SK-N-SH (cell line): Measurements from ENCODE around the gene GANC. TPM values are rescaled to one million over a fixed set of nuclear protein-coding genes. Genes with fewer than 3 reads are reported as not detected.

ENCODE experiments used
- CTCF ChIA-PET: fragments of 300-600, 350-600 bp; formaldehyde crosslinking; extraction: SDS; loops from one replicate; lab custom pipeline; 2021; lab: Yijun Ruan, JAX
- POLR2A ChIA-PET: fragments of 350-600 bp; sonication (Branson Sonifier 250); formaldehyde crosslinking; extraction: SDS; loops from one replicate; lab custom pipeline; 2020; ENCODE audit warnings: antibody characterized with exemption, inconsistent platforms; lab: Yijun Ruan, JAX
- DNase-seq: peaks from one replicate; pipeline ENCODE4 v3.0.0; 2012
- H2AFZ ChIP-seq: fragments of 200-600 bp; sonication (generic); 2 replicates; pipeline ENCODE4 v1.8.1; 2016; ENCODE audit warnings: antibody characterized with exemption, mild to moderate bottlenecking, low read depth
- H3F3A ChIP-seq: fragments of 200-600 bp; sonication (generic); replicated peaks from 2 replicates; pipeline ENCODE3; 2016; ENCODE audit warnings: antibody characterized with exemption, mild to moderate bottlenecking; ENCODE audit not compliant: insufficient read depth
- H3K27ac ChIP-seq, 2 experiments: fragments of 200-500 bp in 1 of 2; fragments of 200-600 bp in 1 of 2; sonication (Bioruptor generic) in 1 of 2; sonication (generic), shearing (Covaris generic) in 1 of 2; 2 replicates each; pipeline versions ENCODE4 v1.5.1 to v1.6.1; 2014 to 2016; ENCODE audit warnings: low read depth in 2 of 2, inconsistent platforms in 1 of 2, low read length in 1 of 2, mild to moderate bottlenecking in 1 of 2, mixed read lengths in 1 of 2
- H3K27me3 ChIP-seq: fragments of 200-600 bp; sonication (generic), shearing (Covaris generic); 2 replicates; pipeline ENCODE4 v1.6.1; 2016; ENCODE audit warnings: mixed run types; ENCODE audit not compliant: insufficient read depth
- H3K36me3 ChIP-seq, 2 experiments: fragments of 200-500 bp in 1 of 2; fragments of 200-600 bp in 1 of 2; sonication (Bioruptor generic) in 1 of 2; sonication (generic) in 1 of 2; replicated peaks in 1 of 2; 2 replicates each; pipeline versions ENCODE3 to v1.5.1; 2014 to 2016; ENCODE audit warnings: low read length in 1 of 2, mild to moderate bottlenecking in 1 of 2; ENCODE audit not compliant: insufficient read depth in 2 of 2, control insufficient read depth in 1 of 2
- H3K4me1 ChIP-seq, 2 experiments: fragments of 200-500 bp in 1 of 2; fragments of 200-600 bp in 1 of 2; sonication (Bioruptor generic) in 1 of 2; sonication (generic), shearing (Covaris generic) in 1 of 2; 2 replicates each; pipeline versions ENCODE4 v1.5.1 to v1.6.1; 2014 to 2016; ENCODE audit warnings: low read depth in 1 of 2, low read length in 1 of 2, mixed run types in 1 of 2; ENCODE audit not compliant: insufficient read depth in 2 of 2, control insufficient read depth in 1 of 2
- H3K4me2 ChIP-seq: fragments of 200-600 bp; sonication (generic), shearing (Covaris generic); 2 replicates; pipeline ENCODE4 v1.6.1; 2017; ENCODE audit warnings: mixed run types
- H3K4me3 ChIP-seq, 2 experiments: fragments of 200-500 bp in 1 of 2; fragments of 200-600 bp in 1 of 2; sonication (Bioruptor generic) in 1 of 2; sonication (generic), shearing (Covaris generic) in 1 of 2; 2 replicates each; pipeline versions ENCODE4 v1.5.1 to v1.8.1; 2014 to 2016; ENCODE audit warnings: low read depth in 2 of 2, inconsistent platforms in 1 of 2, low read length in 1 of 2, mild to moderate bottlenecking in 1 of 2, mixed read lengths in 1 of 2, moderate library complexity in 1 of 2
- H3K79me2 ChIP-seq: fragments of 200-600 bp; sonication (generic); 2 replicates; pipeline ENCODE4 v1.8.1; 2017; ENCODE audit warnings: mild to moderate bottlenecking; ENCODE audit not compliant: insufficient read depth
- H3K9ac ChIP-seq: fragments of 200-600 bp; sonication (generic); 2 replicates; pipeline ENCODE4 v1.6.1; 2017; ENCODE audit warnings: mixed run types
- H3K9me2 ChIP-seq: fragments of 200-600 bp; sonication (generic); 2 replicates; pipeline ENCODE4 v1.6.1; 2017; ENCODE audit warnings: mixed run types
- H3K9me3 ChIP-seq: fragments of 200-600 bp; sonication (generic); 2 replicates; pipeline ENCODE4 v1.6.1; 2017; ENCODE audit warnings: mixed run types, mild to moderate bottlenecking, moderate library complexity
- H4K20me1 ChIP-seq: fragments of 200-600 bp; sonication (generic); 2 replicates; pipeline ENCODE4 v1.6.1; 2017; ENCODE audit warnings: mild to moderate bottlenecking, mixed run types; ENCODE audit not compliant: insufficient read depth
- FOXM1 ChIP-seq: IDR thresholded peaks from 2 replicates; pipeline ENCODE4 v1.4.0; 2012; ENCODE audit warnings: low read depth, mild to moderate bottlenecking
- GABPA ChIP-seq: IDR thresholded peaks from 2 replicates; pipeline ENCODE4 v1.4.0; 2012; ENCODE audit warnings: low read depth, mild to moderate bottlenecking
- JUND ChIP-seq: IDR thresholded peaks from 2 replicates; pipeline ENCODE4 v1.4.0; 2012
- NRF1 ChIP-seq: IDR thresholded peaks from 2 replicates; pipeline ENCODE4 v1.6.1; 2012; ENCODE audit warnings: low read depth, mild to moderate bottlenecking, low read length
- RAD21 ChIP-seq: IDR thresholded peaks from 2 replicates; pipeline ENCODE4 v1.6.1; 2012; ENCODE audit warnings: mild to moderate bottlenecking, low read length
- WGBS: methylation state at CpG from one replicate; pipeline ENCODE4 v1.1.6; 2017; ENCODE audit warnings: low lambda C conversion rate; 5-methylcytosine and 5-hydroxymethylcytosine counted together
- polyA plus RNA-seq, 3 experiments: library from polyadenylated mRNA; depleted of rRNA; stranded (reverse); fragments of >200 nt; gene quantifications; 2 replicates each; pipeline ENCODE4 v1.2.3, GENCODE V29; 2012
- TF ChIP-seq, protein P1 (sequence below): fragments of 200-600 bp; sonication (generic); IDR thresholded peaks from 2 replicates; pipeline ENCODE4 v1.6.1; 2017; ENCODE audit warnings: antibody characterized with exemption, mild to moderate bottlenecking, moderate library complexity
- TF ChIP-seq, protein P2 (sequence below): fragments of 150-350 bp; IDR thresholded peaks from 2 replicates; pipeline ENCODE4 v1.6.1; 2016; ENCODE audit warnings: mild to moderate bottlenecking, low read depth, low read length

Gene GANC
- polyA plus RNA-seq, 1 of the 3 experiments (the other 2 are of a cell fraction) = 6.8 TPM

DNA sequence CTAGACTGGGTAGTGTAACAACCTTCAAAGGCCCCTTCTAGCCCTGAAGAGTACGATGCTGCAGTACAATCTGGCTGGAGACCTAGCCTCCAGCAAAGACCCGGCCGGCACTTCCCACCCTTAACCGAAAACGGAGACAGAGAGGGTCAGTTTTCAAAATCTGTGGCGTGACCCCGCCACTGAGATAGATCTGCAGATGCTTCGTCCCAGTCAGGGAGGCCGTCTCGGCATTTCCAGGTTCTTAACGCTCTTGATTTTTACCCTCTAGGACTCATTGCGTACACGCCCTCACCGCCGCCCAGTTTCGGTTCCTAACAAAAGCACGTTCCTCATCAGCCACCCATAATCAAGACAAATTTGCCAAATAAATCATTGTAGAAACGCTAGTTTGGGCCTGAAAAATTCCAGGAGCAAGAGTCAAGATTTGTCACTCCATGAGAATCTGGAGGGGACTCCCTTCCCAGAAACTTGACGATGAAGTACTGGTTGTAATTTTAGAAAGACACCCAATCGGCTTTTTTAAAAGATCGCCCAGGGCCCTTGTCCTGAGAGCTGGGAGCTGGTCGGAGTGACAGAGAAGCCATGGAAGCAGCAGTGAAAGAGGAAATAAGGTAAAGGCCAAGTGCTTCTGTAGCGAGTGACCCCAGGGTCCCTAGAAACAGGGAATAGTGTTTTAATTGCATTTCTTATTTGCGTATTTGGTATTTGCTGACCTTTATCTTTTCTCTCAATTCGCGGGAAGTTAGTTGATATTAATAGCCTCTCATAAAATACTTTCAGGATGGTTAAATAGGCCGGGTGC lies 1.1 kb downstream of the GANC start:
- peak; percentile 34 for DNase-seq
- Histone ChIP-seq H4K20me1 (peaks cover 14% of the 10 kb centered on the region; the same call in 1 of the 2 replicates), H3K4me2 (peak overlapping the region; percentile 97), H3K79me2 (peaks cover 59% of the 10 kb centered on the region), H2AFZ (peak overlapping the region; percentile 57), H3K9me2 (no peaks in the 10 kb centered on the region), H3K4me1 (peaks cover 7 to 18% of the 10 kb centered on the region in 2 experiments; a peak in 3 of 4 replicates), H3K36me3 (peaks cover 11 to 30% of the 10 kb centered on the region in 2 experiments), H3K27me3 (no peaks in the 10 kb centered on the region), H3F3A (peaks cover 25% of the 10 kb centered on the region), H3K27ac (peak overlapping the region; percentile 96 to 99), H3K9me3 (no peaks in the 10 kb centered on the region), H3K9ac (peak overlapping the region; percentile 94), H3K4me3 (peak overlapping the region; percentile 80 to 87)
- WGBS = 7% methylated on average over 22 of the region's 27 CpGs
- ChIA-PET CTCF (interaction anchor here (0.9 kb wide), 1 partner anchor 74 kb away, joined by 3 read pairs; no protein-coding TSS in a partner anchor), POLR2A (interaction anchor here (0.6 to 1.3 kb wide), 6 partner anchors 8 to 1124 kb away, joined by 3 to 5 read pairs (median 3); partner anchors contain the start of genes STARD9 and VPS39)
- TF ChIP-seq RAD21 = no peak
- TF ChIP-seq, protein P1, sequence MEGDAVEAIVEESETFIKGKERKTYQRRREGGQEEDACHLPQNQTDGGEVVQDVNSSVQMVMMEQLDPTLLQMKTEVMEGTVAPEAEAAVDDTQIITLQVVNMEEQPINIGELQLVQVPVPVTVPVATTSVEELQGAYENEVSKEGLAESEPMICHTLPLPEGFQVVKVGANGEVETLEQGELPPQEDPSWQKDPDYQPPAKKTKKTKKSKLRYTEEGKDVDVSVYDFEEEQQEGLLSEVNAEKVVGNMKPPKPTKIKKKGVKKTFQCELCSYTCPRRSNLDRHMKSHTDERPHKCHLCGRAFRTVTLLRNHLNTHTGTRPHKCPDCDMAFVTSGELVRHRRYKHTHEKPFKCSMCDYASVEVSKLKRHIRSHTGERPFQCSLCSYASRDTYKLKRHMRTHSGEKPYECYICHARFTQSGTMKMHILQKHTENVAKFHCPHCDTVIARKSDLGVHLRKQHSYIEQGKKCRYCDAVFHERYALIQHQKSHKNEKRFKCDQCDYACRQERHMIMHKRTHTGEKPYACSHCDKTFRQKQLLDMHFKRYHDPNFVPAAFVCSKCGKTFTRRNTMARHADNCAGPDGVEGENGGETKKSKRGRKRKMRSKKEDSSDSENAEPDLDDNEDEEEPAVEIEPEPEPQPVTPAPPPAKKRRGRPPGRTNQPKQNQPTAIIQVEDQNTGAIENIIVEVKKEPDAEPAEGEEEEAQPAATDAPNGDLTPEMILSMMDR = no peak
- no peak for TF ChIP-seq FOXM1

DNA sequence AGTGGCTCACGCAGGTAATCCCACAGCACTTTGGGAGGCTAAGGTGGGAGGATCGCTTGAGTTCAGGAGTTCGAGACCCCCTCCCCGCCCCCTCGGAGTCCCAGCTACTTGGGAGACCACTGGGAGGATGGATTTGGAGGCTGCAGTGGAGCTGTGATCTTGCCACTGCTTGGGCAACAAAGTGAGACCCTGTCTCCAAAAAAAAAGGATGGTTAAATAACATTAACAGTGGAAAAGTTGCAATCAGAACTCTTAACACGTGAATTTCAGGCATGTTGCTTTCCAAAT lies 1.6 kb downstream of the GANC start:
- Histone ChIP-seq H3K4me2 (peak overlapping the region; percentile 97), H2AFZ (peak overlapping the region; percentile 57), H3K36me3 (peaks cover 15 to 30% of the 10 kb centered on the region in 2 experiments), H3K4me1 (peaks cover 7 to 18% of the 10 kb centered on the region in 2 experiments; a peak in 3 of 4 replicates), H3K9ac (peak overlapping the region; percentile 94), H3F3A (peaks cover 25% of the 10 kb centered on the region), H3K79me2 (peaks cover 53% of the 10 kb centered on the region), H3K27ac (peak overlapping the region; percentile 96 to 99), H3K27me3 (no peaks in the 10 kb centered on the region), H3K9me3 (no peaks in the 10 kb centered on the region), H3K9me2 (no peaks in the 10 kb centered on the region), H4K20me1 (peaks cover 14% of the 10 kb centered on the region; the same call in 1 of the 2 replicates), H3K4me3 (peak overlapping the region; percentile 80 to 87)
- ChIA-PET CTCF (interaction anchor here (1.4 kb wide), 1 partner anchor 111 kb away, joined by 4 read pairs; no protein-coding TSS in a partner anchor), POLR2A (no interaction called here)
- DNase-seq = no peak
- TF ChIP-seq GABPA = no peak
- TF ChIP-seq JUND = no peak
- no peak for TF ChIP-seq NRF1
- TF ChIP-seq, protein P2, sequence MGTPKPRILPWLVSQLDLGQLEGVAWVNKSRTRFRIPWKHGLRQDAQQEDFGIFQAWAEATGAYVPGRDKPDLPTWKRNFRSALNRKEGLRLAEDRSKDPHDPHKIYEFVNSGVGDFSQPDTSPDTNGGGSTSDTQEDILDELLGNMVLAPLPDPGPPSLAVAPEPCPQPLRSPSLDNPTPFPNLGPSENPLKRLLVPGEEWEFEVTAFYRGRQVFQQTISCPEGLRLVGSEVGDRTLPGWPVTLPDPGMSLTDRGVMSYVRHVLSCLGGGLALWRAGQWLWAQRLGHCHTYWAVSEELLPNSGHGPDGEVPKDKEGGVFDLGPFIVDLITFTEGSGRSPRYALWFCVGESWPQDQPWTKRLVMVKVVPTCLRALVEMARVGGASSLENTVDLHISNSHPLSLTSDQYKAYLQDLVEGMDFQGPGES = no peak
- 60% methylated on average over 6 of the region's 6 CpGs for WGBS
